Measurements from ENCODE around the gene KLHL4. TPM values are rescaled to one million over a fixed set of nuclear protein-coding genes. Genes with fewer than 3 reads are reported as not detected.
"Not testable (repeated sequence)": the region's sequence is repeated elsewhere in the genome, so short reads cannot be mapped to it uniquely, and the experiment has no call there.

The KLHL4 gene, protein sequence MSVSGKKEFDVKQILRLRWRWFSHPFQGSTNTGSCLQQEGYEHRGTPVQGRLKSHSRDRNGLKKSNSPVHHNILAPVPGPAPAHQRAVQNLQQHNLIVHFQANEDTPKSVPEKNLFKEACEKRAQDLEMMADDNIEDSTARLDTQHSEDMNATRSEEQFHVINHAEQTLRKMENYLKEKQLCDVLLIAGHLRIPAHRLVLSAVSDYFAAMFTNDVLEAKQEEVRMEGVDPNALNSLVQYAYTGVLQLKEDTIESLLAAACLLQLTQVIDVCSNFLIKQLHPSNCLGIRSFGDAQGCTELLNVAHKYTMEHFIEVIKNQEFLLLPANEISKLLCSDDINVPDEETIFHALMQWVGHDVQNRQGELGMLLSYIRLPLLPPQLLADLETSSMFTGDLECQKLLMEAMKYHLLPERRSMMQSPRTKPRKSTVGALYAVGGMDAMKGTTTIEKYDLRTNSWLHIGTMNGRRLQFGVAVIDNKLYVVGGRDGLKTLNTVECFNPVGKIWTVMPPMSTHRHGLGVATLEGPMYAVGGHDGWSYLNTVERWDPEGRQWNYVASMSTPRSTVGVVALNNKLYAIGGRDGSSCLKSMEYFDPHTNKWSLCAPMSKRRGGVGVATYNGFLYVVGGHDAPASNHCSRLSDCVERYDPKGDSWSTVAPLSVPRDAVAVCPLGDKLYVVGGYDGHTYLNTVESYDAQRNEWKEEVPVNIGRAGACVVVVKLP
- 5.3 and 8.5 TPM in 2 replicates for total RNA-seq (2014; rRNA removed; shearing (Covaris generic))
- 3.7 and 4.8 TPM in 2 replicates for polyA plus RNA-seq (2015; cell fraction: cytosol; rRNA removed)
- 6.6 and 6.8 TPM in 2 replicates for polyA plus RNA-seq (2015; cell fraction: nucleus; rRNA removed)

DNA sequence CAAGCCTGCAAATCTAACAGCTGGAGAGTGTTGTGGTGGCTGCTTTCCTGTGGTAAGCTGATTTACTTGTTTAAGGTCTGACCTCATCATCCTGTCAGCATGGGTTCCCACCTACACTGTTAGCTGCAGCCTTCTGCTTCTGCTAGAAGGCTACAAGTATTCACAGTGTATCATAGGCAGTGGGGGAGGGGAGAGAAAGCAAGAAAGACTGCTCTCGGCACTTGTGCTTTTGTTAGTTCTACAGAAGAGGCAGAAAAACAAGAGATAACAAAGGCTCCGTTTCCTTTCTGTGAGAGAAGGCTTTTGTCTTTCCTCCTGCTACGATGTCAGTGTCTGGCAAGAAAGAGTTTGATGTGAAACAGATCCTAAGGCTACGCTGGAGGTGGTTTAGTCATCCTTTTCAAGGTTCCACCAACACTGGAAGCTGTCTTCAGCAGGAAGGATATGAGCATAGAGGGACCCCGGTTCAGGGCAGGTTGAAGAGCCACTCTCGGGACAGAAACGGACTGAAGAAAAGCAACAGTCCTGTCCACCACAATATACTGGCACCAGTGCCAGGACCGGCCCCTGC lies at the start of gene KLHL4:
KLHL4 (plus strand) TSS at position 232 of the 571 bp plus-strand sequence; CDS start at position 324, 92 bp downstream.
- DNase-seq (ENCODE audit: low read depth), result peak; percentile 90

DNA sequence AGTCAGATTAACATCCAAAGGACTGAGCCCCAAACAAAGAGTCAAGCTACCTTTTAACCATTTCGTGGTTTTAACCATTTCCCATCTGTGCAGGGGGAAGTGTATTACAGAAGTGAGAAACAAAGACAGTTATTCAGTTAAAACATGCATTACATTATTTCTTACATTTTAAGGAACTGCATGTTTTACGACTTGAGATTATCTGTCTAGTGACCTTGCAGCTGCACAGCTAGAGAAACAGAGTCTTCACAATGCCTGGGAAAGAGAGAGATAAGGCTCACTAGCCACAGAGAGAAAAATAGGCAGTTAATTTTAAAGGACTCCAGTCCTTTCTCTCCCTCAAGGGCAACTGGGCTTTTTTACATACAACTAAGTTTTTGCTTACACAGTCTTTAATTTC lies 48.7 kb upstream of the KLHL4 start:
- DNase-seq (ENCODE audit: low read depth), result no peak

DNA sequence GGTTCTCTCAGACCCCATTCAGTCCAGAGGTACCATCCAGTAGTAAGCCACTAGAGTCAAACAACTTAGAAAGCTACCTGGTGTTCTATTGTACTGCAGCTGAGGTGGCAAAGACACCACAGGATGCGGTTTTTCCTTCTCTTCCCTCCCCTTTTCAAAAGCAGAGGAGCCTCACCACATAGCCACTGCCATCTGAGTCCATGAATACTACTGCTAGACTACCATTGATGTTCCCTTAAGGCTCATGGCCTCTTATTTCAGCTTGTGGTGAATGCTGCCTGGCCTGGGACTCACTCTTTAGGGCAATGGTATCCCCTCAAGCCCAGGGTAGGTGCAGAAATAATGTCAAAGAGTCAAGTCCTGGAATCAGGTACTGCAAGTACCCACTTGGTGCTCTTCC lies 41.8 kb upstream of the KLHL4 start:
- DNase-seq (ENCODE audit: low read depth), result peak; percentile 2

DNA sequence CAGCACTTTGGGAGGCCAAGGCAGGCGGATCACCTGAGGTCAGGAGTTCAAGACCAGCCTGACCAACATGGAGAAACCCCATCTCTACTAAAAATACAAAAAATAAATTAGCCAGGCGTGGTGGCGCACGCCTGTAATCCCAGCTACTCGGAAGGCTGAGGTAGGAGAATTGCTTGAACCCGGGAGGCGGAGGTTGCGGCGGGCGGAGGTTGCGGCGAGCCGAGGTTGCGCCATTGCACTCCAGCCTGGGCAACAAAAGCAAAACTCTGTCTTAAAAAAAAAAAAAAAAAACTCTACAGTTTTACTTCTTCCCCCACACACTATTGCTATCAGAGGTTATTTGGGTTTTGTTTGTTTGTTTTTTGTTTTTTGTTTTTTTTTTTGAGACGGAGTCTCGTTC lies 38.9 kb upstream of the KLHL4 start:
- not testable (repeated sequence) for DNase-seq (ENCODE audit: low read depth)

DNA sequence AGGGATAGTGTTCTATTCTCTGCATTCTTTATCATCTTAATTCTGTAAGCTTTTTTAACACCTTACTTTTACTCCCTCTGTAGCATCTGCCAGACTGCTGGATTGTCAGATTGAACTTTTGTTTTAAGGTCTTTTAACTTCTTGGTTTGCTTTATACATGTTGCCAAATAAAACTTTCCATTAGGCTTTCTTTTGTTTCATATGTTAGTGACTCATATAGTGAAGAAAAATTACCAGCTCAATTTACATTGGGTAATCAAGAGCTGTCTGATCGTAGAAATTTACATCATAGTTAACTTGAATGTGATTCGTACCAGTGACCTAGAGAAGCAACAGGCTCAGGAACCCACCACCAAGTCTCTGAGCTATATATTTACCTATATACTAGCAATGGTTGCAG lies 28.5 kb upstream of the KLHL4 start:
- DNase-seq (ENCODE audit: low read depth), result no peak

DNA sequence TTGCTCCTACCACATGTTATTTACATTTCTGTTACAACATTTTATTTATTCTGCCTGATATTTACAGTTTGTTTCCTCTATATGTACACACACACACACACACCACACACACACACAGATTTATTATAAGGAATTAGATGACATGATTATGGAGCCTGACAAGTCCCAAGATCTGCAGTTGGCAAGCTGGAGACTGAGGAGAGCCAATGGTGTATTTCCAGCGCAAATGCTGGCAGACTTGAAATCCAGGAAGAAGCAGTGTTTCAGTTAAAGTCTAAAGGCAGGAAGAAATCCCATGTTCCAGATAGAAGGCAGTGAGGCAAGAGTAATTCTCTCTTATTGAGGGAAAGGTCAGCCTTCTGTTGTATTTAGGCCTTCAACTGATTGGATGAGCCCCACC lies 1.8 kb upstream of the KLHL4 start:
- DNase-seq (ENCODE audit: low read depth), result no peak

DNA sequence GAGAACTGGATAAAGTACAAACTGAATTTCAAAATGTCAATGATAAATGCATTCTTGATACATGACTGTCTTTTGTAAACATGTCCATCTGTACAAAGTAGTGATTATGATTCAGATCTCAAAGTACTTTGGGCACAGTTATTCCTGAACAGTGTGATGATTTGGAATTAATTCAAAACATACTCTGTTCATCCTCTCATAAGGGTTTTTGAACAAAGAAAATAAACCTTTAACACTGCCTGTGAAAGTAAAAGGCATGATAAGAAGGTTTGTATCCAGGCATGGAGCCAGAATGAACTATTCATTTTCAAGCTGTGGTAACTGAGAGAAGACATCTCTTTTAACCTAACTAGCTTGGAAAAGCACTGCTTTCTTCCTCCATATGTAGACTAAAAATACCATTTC lies 883 bp upstream of the KLHL4 start:
- DNase-seq (ENCODE audit: low read depth), result peak; percentile 76

DNA sequence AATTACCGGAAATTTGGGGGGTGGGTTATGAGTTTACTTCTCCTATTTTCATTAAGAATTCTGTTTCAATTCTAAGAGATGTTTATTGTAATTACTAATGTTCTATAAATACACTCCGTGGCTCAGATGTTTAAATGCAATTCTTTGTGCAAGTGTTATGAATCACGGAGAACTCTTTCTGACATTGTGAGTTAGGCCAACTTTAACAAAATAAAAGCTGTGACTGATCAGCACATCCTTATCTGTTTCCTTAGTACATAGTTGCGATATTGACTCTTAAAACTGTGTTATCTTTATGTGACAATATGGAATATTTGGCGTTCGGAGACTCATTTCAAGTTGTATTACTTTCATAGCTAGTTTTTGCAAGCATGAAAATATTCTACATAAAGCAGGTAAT lies 902 bp downstream of the KLHL4 start:
- peak; percentile 0 for DNase-seq (ENCODE audit: low read depth)

DNA sequence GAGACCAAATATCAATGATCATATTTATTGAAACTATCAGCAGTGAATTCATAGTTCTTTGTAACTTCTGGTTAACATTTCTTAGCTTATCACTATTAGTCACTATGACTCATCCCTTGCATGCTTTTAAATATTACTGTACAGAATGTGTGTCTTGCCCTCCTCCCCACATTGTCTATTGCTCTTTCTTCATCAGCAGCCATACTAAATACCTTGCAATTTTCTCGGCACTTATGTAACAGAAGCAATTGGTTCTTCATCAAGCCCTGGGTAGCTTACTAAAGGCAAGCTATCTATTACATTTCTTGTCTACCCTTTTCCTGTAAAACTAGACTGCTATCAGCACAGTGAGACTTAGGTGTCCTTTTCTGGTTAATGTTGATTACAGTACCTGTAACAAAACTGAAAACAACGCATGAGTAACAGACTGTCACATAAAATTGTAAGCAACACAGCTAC lies 8.2 kb downstream of the KLHL4 start:
- peak; percentile 79 for DNase-seq (ENCODE audit: low read depth)

DNA sequence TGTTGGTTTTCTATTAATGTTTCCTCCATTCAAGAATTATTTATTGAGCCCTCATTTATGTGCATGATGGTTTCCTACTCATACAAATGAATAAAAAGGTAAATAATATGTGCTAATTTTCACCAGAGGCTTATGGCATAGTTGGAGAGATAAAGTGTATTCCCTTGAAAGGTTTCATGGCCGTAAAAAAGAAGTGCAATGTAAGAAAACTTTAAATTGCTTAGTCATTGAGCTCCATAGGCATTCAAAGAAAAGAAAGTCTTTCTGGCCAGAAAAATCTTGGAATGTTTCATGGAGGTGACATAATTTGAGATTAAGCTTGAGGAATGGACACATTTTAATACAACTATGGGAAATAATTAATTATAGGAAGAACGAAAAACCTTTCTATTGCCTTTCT lies 8.7 kb downstream of the KLHL4 start:
- no peak for DNase-seq (ENCODE audit: low read depth)

DNA sequence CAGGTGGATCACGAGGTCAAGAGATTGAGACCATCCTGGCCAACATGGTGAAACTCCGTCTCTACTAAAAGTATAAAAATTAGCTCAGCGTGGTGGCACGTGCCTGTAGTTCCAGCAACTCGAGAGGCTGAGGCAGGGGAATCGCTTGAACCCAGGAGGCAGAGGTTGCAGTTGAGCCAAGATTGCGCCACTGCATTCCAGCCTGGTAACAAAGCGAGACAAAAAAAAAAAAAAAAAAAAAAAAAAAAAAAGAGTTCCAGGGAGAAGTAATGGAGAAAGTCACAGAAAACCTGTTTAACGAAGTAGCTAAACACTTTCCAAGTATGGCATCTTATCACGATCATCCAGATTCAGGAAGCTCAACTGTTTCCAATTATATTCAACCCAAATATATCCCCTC lies 10.9 kb downstream of the KLHL4 start:
- DNase-seq (ENCODE audit: low read depth), result no peak

DNA sequence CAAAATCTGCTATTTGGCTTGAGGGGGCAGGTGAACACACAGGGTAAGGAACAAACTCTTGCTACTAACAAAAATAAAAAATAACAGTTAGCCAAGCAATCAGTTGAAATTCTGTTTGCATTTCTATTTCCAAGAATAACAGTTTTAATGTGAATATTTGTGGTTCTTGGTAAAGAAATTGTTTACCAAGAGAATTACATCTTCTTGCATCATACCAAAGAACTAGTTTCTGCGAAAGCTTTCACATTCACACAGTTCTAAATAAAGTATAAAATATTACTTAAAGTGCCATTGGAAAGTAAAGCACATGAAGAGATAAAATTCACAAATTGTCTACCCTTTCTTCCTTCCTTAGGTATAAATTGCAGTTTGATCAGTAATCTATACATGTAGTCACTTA lies 54.4 kb downstream of the KLHL4 start:
- no peak for DNase-seq (ENCODE audit: low read depth)

DNA sequence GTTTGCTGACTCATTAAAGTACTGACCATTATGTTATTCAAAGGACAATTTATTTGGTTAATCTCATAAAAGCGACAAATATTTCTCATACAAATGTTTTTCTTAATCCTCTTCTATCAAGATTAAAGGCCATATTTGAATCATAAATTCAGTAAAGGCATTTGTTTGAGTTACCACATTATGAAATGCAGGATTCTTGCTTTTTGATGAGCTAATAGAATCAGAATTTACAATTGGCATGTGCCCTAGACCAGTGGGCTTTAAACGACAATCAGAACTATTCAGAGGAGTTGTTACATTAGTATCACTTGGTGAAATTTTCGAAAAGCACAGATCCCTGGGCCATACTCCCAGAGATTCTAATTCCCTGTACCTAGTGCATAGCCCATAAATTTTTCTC lies 55.3 kb downstream of the KLHL4 start:
- no peak for DNase-seq (ENCODE audit: low read depth)

DNA sequence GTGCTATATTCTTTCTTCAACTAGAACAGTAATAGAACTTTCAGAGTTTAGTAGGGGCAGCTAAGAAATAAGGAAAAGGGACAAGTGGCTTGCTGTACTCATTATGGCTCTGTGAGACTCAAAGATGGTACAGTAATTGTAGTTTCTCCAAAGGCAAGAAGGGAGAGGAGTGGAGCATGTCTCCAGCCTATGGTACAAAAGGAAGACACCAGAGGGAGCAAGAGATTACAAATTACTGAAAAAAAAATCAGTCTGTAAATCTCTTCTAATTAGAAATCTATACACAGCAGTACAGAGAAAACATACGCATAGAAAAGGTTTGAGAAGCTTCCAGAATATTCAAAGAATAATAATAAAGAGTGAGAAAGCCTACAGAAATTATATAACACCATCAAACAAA lies 61.4 kb downstream of the KLHL4 start:
- no peak for DNase-seq (ENCODE audit: low read depth)

DNA sequence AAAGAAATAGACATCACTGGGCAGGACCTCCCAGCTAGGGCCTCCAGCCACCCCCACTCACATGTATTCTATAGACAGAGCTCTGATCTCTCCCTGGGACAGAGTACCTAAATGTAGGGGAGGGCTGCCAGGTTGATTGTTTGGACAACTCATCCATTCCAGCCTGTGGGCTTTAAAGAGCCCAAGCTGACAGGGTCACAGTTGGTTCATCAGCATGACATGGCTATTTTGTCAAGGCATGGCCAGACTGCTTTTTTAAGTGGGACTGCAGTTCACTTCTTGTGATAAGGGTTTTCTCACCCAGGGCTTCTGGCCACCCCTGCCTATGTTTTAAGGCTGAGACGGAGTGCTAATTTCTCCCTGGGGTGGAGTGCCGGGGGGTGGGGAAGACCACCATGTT lies 63.3 kb downstream of the KLHL4 start:
- DNase-seq (ENCODE audit: low read depth), result no peak

DNA sequence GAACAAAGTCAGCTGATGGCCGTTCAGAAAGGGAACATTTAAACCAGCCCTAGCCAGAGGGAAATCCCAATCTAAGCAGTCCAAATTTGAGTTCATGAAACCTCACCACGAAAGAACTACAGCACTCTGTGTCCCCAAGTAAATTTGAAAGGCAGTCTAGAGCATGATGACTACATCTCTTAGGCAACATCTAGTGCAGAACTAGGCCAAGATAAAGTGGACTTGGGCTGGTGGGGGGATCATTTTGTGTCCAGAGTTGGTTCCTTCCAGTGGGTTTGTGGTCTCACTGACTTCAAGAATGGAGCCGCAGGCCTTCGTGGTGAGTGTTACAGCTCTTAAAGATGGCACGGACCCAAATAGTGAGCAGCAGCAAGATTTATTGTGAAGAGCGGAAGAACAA lies 64.9 kb downstream of the KLHL4 start:
- no peak for DNase-seq (ENCODE audit: low read depth)

DNA sequence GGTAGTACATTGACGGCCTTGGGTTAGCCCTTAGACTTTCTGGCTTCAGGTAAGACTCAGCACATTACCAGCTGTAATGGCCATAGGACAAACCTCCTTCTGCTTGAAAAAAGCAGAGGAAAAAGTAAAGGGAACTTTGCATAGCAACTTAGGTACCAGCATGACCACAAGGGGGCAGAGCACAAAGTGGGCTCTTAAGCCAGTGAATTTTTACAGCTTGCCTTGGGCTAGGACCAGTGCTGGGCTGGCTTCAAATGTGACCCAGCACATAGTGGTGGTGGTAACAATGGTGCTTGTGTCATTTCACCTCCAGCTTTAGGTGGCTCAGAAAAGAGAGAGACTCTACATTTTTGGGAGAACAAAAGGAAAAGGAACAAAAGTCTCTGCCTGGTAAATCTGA lies 66.1 kb downstream of the KLHL4 start:
- peak; percentile 3 for DNase-seq (ENCODE audit: low read depth)

DNA sequence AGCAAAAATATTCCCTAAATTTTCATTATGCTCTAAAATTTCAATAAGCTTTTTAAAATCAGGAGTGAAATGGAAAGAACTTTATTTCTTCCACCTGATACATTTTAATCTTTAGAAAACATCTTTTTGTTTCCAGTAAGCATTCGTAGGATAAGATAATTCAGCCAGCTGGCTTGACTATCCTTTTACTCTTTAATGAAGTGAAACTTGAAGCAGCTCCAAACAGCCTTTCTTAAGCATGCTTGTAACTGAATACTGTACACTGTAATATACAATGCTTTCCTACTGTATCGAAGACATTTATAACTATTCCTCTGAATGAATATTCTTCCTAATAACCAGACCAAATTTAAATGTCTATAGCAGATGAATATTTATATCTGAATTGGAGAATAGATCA lies 98.8 kb downstream of the KLHL4 start:
- no peak for DNase-seq (ENCODE audit: low read depth)

DNA sequence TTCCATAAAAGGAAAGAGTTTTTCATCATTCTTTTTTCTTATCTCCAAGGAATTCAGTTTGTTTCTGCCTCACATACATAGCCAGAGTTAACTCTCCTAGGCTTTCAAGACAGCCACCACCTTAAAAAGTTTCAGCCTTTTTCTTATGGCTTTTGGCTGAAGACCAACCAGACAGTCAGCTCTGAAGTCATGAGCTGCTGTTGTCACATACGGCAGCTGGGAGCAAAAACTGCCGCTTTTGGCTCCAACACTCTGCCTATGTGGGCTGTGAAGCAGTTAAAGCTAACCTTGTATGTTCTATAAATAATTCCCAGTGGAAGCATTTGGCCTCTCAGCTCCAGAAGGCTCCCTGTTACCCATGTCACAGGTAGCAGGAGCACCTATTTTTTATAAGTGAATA lies 104.1 kb downstream of the KLHL4 start:
- DNase-seq (ENCODE audit: low read depth), result no peak

DNA sequence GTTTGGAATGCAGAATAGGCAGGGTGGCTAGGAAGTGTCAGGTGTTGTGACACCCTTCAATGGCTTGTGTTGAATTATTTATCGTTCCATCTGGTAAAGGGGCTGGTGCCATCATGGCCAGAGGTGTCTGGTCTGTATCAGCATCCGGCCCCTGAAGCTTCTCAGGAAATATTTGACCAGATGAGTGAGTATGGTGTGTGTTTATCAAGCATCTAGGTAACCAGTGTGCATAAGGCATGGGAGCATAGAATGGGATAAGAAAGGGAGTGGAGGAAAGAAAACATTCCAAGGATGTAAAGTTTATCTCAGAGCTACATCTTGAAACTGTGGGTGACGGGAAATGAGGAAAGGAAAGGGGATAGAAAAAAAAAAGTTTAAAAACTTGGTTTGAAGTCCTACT lies 109.4 kb downstream of the KLHL4 start:
- no peak for DNase-seq (ENCODE audit: low read depth)

DNA sequence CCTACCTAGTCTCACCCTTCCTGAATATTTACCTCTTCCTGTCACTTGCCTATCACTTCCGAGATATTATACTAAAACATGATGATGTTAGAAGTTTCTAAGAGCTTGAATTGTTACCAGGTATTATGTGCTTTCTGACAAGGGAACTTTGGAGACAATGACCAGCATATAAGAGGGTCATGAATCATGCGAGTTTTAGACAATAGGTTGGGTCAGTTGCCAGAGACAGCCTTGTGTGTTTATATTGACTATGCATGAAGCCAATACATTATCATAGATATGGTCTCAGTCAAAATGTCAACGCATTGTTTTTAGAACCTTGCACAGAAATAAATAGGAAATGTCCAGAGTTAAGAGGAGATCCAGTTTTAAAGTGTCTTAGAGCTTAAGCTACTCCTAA lies 116.8 kb downstream of the KLHL4 start:
- no peak for DNase-seq (ENCODE audit: low read depth)

DNA sequence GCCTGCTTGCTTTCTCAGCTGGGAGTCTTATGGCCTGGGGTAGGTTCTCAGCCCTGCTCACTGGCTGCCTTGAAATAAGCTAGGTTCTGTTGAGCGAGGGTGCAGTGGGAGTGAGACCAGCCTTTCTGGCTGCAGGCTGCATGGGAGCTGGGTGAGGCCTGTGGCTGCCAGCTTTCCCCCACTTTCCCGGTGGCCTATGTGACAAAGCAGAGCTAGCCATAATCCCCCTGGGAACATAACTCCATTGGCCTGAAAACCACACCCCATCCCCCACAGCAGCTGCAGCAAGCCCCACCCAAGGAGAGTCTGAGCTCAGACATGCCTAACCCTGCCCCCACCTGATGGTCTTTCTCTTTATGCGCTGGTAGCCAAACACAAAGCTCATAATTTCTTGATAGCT lies 118.9 kb downstream of the KLHL4 start:
- DNase-seq (ENCODE audit: low read depth), result no peak
